Brain microvascular endothelial cell (primary cell): ENCODE data around the gene LANCL3.
"Not testable (repeated sequence)": the region's sequence is repeated elsewhere in the genome, so short reads cannot be mapped to it uniquely, and the experiment has no call there.

Experiments
- DNase-seq: peaks from one replicate; pipeline ENCODE4 v3.0.0-alpha.2; 2020
- H3K27ac ChIP-seq: fragments of 250-450 bp; sonication (Bioruptor Pico); 2 replicates; pipeline ENCODE4 v1.5.1; 2020; ENCODE audit warnings: mild to moderate bottlenecking, moderate library complexity
- H3K27me3 ChIP-seq: fragments of 250-450 bp; sonication (Bioruptor Pico); replicated peaks from 2 replicates; pipeline ENCODE4 v1.5.1; 2020; ENCODE audit warnings: mild to moderate bottlenecking
- H3K36me3 ChIP-seq: fragments of 250-450 bp; sonication (Bioruptor Pico); replicated peaks from 2 replicates; pipeline ENCODE4 v1.5.1; 2020; ENCODE audit warnings: mild to moderate bottlenecking
- H3K4me3 ChIP-seq: 2 replicates; pipeline ENCODE4 v1.5.1; 2011; ENCODE audit warnings: low read depth, mild to moderate bottlenecking, control low read depth, low read length, moderate library complexity
- CTCF ChIP-seq: IDR thresholded peaks from 2 replicates; pipeline ENCODE4 v1.5.1; 2011; ENCODE audit warnings: low read depth, mild to moderate bottlenecking, moderate library complexity, low read length, control low read depth, inconsistent platforms; ENCODE audit errors: missing control alignments
- in situ Hi-C: cut with HindIII; loops from 2 replicates; pipeline ENCODE4 v1.10.0; 2017; ENCODE audit warnings: low sequenced_read_pairs, low pct_ligation_motif_present

Gene LANCL3

DNA sequence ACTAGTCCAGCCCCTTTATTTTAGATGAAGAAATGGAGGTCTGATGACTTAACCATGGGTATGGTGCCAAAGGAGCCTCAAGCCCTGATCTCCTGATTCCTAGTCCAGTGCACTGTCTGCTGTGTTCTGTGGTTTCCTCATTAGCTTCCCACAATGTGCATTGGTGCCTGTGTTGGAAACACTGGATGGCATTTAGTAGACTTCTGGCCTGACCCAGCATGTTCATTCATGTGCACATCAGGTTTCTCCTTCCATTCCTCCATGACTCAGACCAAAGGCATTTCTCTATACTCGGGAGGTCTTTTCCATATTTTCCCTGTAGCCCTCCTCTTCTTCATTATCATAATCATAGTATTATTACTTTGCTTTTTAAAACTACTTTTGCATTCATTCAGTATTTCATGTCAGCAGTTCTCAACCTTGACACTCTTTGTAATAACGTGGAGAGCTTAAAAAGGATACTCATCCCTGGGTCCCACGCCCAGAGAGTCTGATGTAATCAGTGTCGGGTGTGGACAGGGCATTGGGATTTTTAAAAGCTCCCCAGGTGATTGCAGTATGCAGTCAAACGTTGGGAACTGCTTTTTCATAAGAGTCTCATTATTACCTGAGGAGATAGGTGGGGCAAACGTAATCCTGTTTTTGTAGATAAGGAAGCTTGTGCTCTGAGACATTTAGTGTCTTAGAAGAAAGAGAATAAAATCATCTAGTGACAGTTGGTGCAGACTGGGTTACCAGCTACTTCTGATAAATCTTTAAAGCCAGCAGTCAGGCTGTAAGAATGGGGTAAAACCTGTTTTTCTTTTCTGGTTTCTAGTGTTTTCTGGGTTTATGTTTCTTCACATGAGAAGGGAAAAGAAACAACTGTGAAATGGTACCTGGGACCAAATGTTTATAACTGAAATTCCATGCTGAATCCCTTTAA is 73.2 kb downstream of the LANCL3 start:
- no peak for TF ChIP-seq CTCF
- Histone ChIP-seq H3K36me3 (no peaks in the 10 kb centered on the region), H3K4me3 (no peak overlapping the region), H3K27me3 (no peaks in the 10 kb centered on the region), H3K27ac (no peak overlapping the region)
- in situ Hi-C loops = no loop called here
- DNase-seq = no peak

DNA sequence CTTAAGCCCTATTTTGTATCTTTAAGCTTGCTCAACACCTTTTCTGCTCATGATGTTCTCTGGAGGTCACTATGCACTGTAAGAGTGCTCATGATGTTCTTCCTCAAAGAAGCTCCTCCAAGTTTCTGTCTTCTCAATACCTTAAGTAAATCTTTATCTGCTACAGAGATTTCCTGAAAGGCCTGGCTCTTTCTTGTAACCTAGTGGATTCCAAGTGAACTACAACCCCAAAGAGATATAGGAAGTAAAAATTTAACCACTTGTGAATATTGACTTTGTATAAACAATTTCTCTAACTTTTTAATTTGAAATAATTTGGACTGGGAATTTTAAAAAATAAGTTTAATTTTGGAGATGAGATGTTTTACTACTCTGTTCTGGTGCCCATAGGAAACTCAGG is 74.8 kb downstream of the LANCL3 start:
- in situ Hi-C loops = no loop called here
- H3K36me3 ChIP-seq = no peaks in the 10 kb centered on the region
- no peaks in the 10 kb centered on the region for H3K27me3 ChIP-seq
- H3K4me3 ChIP-seq = no peak overlapping the region
- no peak overlapping the region for H3K27ac ChIP-seq
- no peak for DNase-seq
- no peak for TF ChIP-seq CTCF

GRCh38 chrX:37650879-37651278 is 79.4 kb downstream of the LANCL3 start:
- H3K27ac ChIP-seq, DNase-seq, H3K4me3 ChIP-seq, in situ Hi-C loops, H3K27me3 ChIP-seq, H3K36me3 ChIP-seq: not testable (repeated sequence)

DNA sequence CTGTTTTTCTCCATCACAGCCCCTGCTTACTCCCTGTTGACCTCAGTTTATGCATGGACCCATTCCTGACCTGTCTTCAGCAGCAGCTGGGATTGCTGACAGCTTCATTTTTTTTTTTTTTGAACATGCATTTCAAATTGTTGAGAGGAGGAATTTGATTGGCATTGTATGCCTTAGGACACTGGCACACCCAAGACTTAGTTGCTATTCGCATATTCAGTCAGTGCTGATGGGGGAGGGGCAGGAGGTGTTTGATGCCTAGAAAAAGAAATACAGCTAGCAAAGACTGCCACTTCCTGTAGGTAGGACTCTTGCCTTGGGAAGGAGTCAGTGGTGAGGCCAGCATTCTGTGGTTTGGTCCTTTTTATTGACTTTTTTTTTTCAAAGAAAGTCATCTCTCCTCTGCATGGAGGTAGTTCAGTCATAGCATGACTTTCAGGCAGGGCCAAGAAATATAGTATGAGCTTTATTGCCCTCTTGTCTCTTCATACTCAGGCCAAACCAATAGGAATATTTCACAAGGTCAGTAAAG is 80.5 kb downstream of the LANCL3 start:
- Histone ChIP-seq H3K27ac (no peak overlapping the region), H3K36me3 (no peaks in the 10 kb centered on the region), H3K4me3 (no peak overlapping the region), H3K27me3 (no peaks in the 10 kb centered on the region)
- TF ChIP-seq CTCF = no peak
- in situ Hi-C loops = no loop called here
- DNase-seq = no peak

DNA sequence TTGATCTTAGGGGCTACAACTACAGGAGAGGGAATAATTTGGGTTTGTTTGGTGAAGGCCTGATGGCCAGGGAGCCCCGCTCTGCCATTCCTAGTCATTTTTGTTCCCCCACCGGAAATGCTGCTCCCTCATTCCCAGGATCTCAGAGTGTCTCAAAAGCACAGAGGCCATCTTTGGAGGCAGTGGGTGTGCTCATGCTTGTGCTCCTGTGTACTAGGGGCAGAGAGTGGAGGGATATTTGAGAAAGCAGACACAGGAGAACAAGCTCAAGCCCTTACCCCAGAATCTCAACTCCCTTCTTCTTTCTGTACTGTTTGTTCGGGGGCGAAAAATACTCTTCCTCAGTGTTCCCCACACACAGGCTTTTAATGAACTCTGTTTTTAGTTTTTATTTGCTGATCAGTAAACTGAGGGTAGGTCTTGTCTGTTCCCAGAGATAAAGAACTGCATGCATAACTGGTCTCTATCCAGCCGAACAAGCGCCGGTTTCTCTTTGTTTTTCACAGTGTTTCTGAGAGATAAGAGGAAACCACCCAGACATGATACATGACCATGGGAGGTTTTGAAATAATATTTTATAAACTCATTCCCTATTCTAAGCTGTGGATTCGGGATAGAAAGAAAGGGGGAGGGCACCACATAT is 81.2 kb downstream of the LANCL3 start:
- Histone ChIP-seq H3K27ac (no peak overlapping the region), H3K36me3 (no peaks in the 10 kb centered on the region), H3K4me3 (no peak overlapping the region), H3K27me3 (no peaks in the 10 kb centered on the region)
- in situ Hi-C loops = no loop called here
- TF ChIP-seq CTCF = no peak
- no peak for DNase-seq

DNA sequence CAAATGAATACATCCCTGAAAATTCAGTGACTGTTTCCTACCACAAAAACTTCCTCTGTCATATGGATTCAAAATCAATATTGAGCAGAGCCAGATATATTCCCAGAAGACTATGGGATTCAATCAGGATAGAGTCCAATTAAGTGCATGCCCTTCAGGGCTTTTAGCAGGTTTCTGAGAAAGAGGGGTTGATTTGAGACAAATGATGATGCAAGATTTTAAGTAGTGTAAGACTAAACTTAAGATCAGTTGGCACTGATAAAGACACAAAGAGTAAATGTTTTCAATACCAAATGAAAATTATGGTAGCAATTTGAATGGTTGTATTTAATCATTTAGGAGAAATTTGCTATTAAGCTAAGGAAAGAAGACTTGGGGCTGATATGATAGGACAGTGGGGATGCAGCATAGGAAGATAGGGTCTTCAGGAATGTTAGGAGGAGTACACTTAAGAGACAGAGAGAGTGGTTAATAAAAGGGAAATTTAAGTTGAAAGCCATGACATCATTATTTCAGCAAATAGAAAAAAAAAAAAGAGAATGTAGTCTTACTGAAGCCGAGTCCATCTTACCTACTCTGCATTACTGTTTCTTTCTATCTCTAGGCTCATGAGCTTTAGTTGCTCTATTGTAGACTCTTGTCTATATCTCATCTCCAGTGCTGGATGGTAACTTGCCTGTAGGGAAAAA is 82.1 kb downstream of the LANCL3 start:
- no peak for TF ChIP-seq CTCF
- Histone ChIP-seq H3K27ac (no peak overlapping the region), H3K27me3 (no peaks in the 10 kb centered on the region), H3K36me3 (no peaks in the 10 kb centered on the region), H3K4me3 (no peak overlapping the region)
- no peak for DNase-seq
- in situ Hi-C loops = no loop called here
